HG03565 (cell line): ENCODE data around the gene C15orf62.

Experiments
- ATAC-seq: cut with Tn5 transposase; IDR thresholded peaks from one replicate; pipeline ENCODE4 v1.9.1; 2021; ENCODE audit warnings: mild to moderate bottlenecking, moderate library complexity; ENCODE audit not compliant: unreplicated experiment

Gene C15orf62

GRCh38 chr15:40754883-40755811 lies 14.6 kb upstream of the C15orf62 start, which contains the start of gene RMDN3:
TSS of gene RMDN3 (minus strand) at chr15:40755254. CDS start at chr15:40754783, 471 bp downstream.
- peak; percentile 85 for ATAC-seq

GRCh38 chr15:40755812-40756208 lies 14.0 kb upstream of the C15orf62 start:
- no peak for ATAC-seq

GRCh38 chr15:40756938-40757337 lies 12.8 kb upstream of the C15orf62 start:
- ATAC-seq, result no peak

GRCh38 chr15:40759961-40760360 lies 9.8 kb upstream of the C15orf62 start:
- ATAC-seq, result no peak

GRCh38 chr15:40762919-40763800 lies 6.6 kb upstream of the C15orf62 start:
- no peak for ATAC-seq

GRCh38 chr15:40763801-40764628 lies 5.8 kb upstream of the C15orf62 start, which contains the start of gene GCHFR:
TSS of gene GCHFR (plus strand) at chr15:40764068. CDS start at chr15:40764181, 113 bp downstream.
- peak; percentile 56 for ATAC-seq

GRCh38 chr15:40764629-40765103 lies 5.1 kb upstream of the C15orf62 start:
- no peak for ATAC-seq

- ATAC-seq, result no peak
These were observed 3.5 kb upstream of the C15orf62 start for GRCh38 chr15:40766194-40766815.

GRCh38 chr15:40766906-40767837 lies 2.6 kb upstream of the C15orf62 start:
- no peak for ATAC-seq

GRCh38 chr15:40767838-40768500 lies 1.8 kb upstream of the C15orf62 start:
- no peak for ATAC-seq

- no peak for ATAC-seq
These were observed 1.1 kb upstream of the C15orf62 start for GRCh38 chr15:40768521-40769273.

GRCh38 chr15:40770147-40770721 lies 454 bp downstream of the C15orf62 start:
- no peak for ATAC-seq

- ATAC-seq, result no peak
These were observed 1.5 kb downstream of the C15orf62 start for GRCh38 chr15:40771242-40771641.

- no peak for ATAC-seq
These were observed 2.2 kb downstream of the C15orf62 start for GRCh38 chr15:40772014-40772413.

- no peak for ATAC-seq
These were observed 3.7 kb downstream of the C15orf62 start for GRCh38 chr15:40773496-40773895.

- no peak for ATAC-seq
These were observed 4.1 kb downstream of the C15orf62 start for GRCh38 chr15:40773902-40774301.

- no peak for ATAC-seq
These were observed 5.2 kb downstream of the C15orf62 start for GRCh38 chr15:40775007-40775406.
